ENCODE data around the gene F2RL3.
"Not testable (repeated sequence)": the region's sequence is repeated elsewhere in the genome, so short reads cannot be mapped to it uniquely, and the experiment has no call there.

GRCh38 chr19:16940063-16940462, 51.3 kb downstream of the F2RL3 start:
- not testable (repeated sequence) for TF ChIP-seq POLR2A, CTCF, POLR2AphosphoS5 (IDR thresholded peaks at IDR 0.05)
